Measurements from ENCODE around the gene CFAP97D1. TPM values are rescaled to one million over a fixed set of nuclear protein-coding genes. Genes with fewer than 3 reads are reported as not detected.

CFAP97D1 gene
- total RNA-seq, 4 donors from 2014 or later, result 0.12 TPM; not detected in 3

GRCh38 chr17:43758086-43758485, 22.1 kb upstream of the CFAP97D1 start:
- Histone ChIP-seq H3K27me3 (peaks cover 46% of the 10 kb centered on the region), H3K9me3 (no peaks in the 10 kb centered on the region), H3K4me3 (no peak overlapping the region), H3K36me3 (no peaks in the 10 kb centered on the region), H3K4me1 (peaks cover 0 to 21% (median 5%) of the 10 kb centered on the region in 3 donors), H3K27ac (no peak overlapping the region)
- 72 to 82% methylated on average over 5 to 6 of the region's 6 CpGs for WGBS, 2 donors (ENCODE audit: low coverage in 1 of 2)
- TF ChIP-seq EP300 (IDR thresholded peaks at IDR 0.05), result no peak
- TF ChIP-seq CTCF (IDR thresholded peaks at IDR 0.05), result no peak
- no peak for TF ChIP-seq POLR2A (IDR thresholded peaks at IDR 0.05)
- no peak for TF ChIP-seq POLR2AphosphoS5 (IDR thresholded peaks at IDR 0.05)
- ATAC-seq, result no peak

- Histone ChIP-seq H3K27ac (no peak within 1 kb of the TSS), H3K27me3 (peaks cover 46% of the 10 kb centered on the region), H3K4me1 (peaks cover 0 to 21% (median 5%) of the 10 kb centered on the region in 3 donors), H3K9me3 (no peaks in the 10 kb centered on the region), H3K36me3 (no peaks in the 10 kb centered on the region), H3K4me3 (no peak within 1 kb of the TSS)
- 88% methylated on average over 10 of the region's 24 CpGs; no CpG with 5 or more reads in 1 of the 2 donors for WGBS, 2 donors (ENCODE audit: low coverage in 1 of 2)
- no peak for ATAC-seq
- no peak for TF ChIP-seq POLR2AphosphoS5 (IDR thresholded peaks at IDR 0.05)
- no peak for TF ChIP-seq EP300 (IDR thresholded peaks at IDR 0.05)
- no peak for TF ChIP-seq POLR2A (IDR thresholded peaks at IDR 0.05)
- no peak for TF ChIP-seq CTCF (IDR thresholded peaks at IDR 0.05)
These were observed 21.6 kb upstream of the CFAP97D1 start, which contains the start of gene SOST for GRCh38 chr17:43758497-43759174. Gene SOST (minus strand): TSS chr17:43758791. CDS start chr17:43758741, 50 bp downstream.

GRCh38 chr17:43759836-43760235, 20.4 kb upstream of the CFAP97D1 start:
- H3K9me3 ChIP-seq, result no peaks in the 10 kb centered on the region
- H3K4me1 ChIP-seq, result peaks cover 0 to 28% (median 5%) of the 10 kb centered on the region in 3 donors
- 6 to 37% methylated on average over 2 of the region's 7 CpGs for WGBS, 2 donors (ENCODE audit: low coverage in 1 of 2)
- peaks cover 43% of the 10 kb centered on the region for H3K27me3 ChIP-seq
- TF ChIP-seq POLR2AphosphoS5 (IDR thresholded peaks at IDR 0.05), result no peak
- TF ChIP-seq CTCF (IDR thresholded peaks at IDR 0.05), result no peak
- TF ChIP-seq EP300 (IDR thresholded peaks at IDR 0.05), result no peak
- no peak for TF ChIP-seq POLR2A (IDR thresholded peaks at IDR 0.05)
- H3K36me3 ChIP-seq, result no peaks in the 10 kb centered on the region
- no peak for ATAC-seq
- no peak overlapping the region for H3K4me3 ChIP-seq
- H3K27ac ChIP-seq, result no peak overlapping the region

GRCh38 chr17:43760254-43760852, 19.9 kb upstream of the CFAP97D1 start:
- 0 to 3% methylated on average over 3 to 7 of the region's 10 CpGs for WGBS, 2 donors (ENCODE audit: low coverage in 1 of 2)
- peak; percentile 90 for ATAC-seq
- no peak overlapping the region for H3K27ac ChIP-seq
- no peak overlapping the region for H3K4me3 ChIP-seq
- TF ChIP-seq POLR2AphosphoS5 (IDR thresholded peaks at IDR 0.05) (no peak), CTCF (IDR thresholded peaks at IDR 0.05) (peak in 3 of 4 experiments; percentile 95 to 99 (median 99))
- peaks cover 0 to under 1% of the 10 kb centered on the region in 2 donors for H3K36me3 ChIP-seq
- peaks cover 0 to 25% (median 2%) of the 10 kb centered on the region in 3 donors for H3K4me1 ChIP-seq
- peaks cover 38% of the 10 kb centered on the region for H3K27me3 ChIP-seq
- no peaks in the 10 kb centered on the region for H3K9me3 ChIP-seq

Data from gastroesophageal sphincter (tissue), 4 donors.